K562 (cell line): ENCODE measurements around the gene ANKRD33.

Experiments
- CEBPB ChIP-seq: fragments of 450-650 bp; IDR thresholded peaks from 2 replicates; pipeline ENCODE4 v1.6.1; 2016; ENCODE audit warnings: missing genetic modification characterization, missing compliant biosample characterization
- DPF2 ChIP-seq: fragments of 450-650 bp; IDR thresholded peaks from 2 replicates; pipeline ENCODE4 v1.6.1; 2016
- EZH2 ChIP-seq: IDR thresholded peaks from 2 replicates; pipeline ENCODE4 v1.6.1; 2012; ENCODE audit warnings: low read depth, mild to moderate bottlenecking, inconsistent platforms, low read length, borderline replicate concordance
- GTF2F1 ChIP-seq: IDR thresholded peaks from 2 replicates; pipeline ENCODE4 v1.6.1; 2011; ENCODE audit warnings: low read depth, low read length, improper control_type of control experiment
- RFX1 ChIP-seq: fragments of 450-650 bp; IDR thresholded peaks from 2 replicates; pipeline ENCODE4 v1.6.1; 2016; ENCODE audit warnings: mild to moderate bottlenecking, moderate library complexity
- TF ChIP-seq, protein P1 (sequence below), 2 experiments: fragments of 450-650 bp in 1 of 2; IDR thresholded peaks; 2 replicates each; pipeline ENCODE4 v1.6.1; 2011 to 2017; ENCODE audit warnings: low read depth in 2 of 2, antibody characterized with exemption in 1 of 2, borderline replicate concordance in 1 of 2, low read length in 1 of 2, mild to moderate bottlenecking in 1 of 2, mixed read lengths in 1 of 2; ENCODE audit not compliant: control insufficient read depth in 1 of 2

DNA sequence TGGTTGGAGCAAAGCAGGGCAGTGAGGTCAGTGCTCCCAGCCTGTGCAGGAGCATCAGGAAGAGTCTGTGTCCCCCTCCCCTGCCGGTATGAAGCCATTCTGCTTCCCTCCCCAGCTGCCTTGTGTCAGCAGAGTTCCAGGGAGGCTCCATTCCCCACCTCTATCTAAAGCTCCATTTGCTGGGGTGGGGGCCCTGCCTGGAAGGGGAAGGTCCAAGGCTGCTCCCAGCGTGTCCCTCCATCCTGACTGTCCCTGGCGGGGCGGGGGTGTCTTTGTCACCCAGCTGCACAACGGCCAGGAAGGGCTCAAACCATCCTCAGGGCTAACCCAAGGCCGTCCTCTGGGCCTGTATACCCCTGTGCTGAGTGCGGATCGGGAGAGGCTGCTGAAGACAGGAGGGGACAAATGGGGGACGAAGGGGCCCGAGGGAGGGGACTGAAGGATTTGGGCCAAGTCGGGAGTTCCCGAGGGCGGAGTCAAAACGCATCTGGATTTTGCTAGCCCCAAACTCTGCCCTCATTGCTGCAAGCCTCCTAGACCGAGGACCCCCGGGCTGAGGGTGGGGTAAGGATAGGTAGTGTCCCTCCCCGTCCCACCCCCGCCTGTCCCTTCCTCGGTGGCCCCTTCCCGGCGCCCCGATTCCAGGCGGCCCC is 18.7 kb downstream of the ANKRD33 start:
- TF ChIP-seq DPF2 (no peak), CEBPB (tag) (no peak), RFX1 (no peak), EZH2 (no peak), GTF2F1 (no peak)
- TF ChIP-seq, protein P1, sequence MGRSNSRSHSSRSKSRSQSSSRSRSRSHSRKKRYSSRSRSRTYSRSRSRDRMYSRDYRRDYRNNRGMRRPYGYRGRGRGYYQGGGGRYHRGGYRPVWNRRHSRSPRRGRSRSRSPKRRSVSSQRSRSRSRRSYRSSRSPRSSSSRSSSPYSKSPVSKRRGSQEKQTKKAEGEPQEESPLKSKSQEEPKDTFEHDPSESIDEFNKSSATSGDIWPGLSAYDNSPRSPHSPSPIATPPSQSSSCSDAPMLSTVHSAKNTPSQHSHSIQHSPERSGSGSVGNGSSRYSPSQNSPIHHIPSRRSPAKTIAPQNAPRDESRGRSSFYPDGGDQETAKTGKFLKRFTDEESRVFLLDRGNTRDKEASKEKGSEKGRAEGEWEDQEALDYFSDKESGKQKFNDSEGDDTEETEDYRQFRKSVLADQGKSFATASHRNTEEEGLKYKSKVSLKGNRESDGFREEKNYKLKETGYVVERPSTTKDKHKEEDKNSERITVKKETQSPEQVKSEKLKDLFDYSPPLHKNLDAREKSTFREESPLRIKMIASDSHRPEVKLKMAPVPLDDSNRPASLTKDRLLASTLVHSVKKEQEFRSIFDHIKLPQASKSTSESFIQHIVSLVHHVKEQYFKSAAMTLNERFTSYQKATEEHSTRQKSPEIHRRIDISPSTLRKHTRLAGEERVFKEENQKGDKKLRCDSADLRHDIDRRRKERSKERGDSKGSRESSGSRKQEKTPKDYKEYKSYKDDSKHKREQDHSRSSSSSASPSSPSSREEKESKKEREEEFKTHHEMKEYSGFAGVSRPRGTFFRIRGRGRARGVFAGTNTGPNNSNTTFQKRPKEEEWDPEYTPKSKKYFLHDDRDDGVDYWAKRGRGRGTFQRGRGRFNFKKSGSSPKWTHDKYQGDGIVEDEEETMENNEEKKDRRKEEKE (IDR thresholded peaks at IDR 0.05; ENCODE audit: borderline replicate concordance in 1 of 2, control insufficient read depth in 1 of 2, low read depth in 2 of 2, low read length in 1 of 2), result no peak
